ENCODE measurements around the gene RAB18.

DNA sequence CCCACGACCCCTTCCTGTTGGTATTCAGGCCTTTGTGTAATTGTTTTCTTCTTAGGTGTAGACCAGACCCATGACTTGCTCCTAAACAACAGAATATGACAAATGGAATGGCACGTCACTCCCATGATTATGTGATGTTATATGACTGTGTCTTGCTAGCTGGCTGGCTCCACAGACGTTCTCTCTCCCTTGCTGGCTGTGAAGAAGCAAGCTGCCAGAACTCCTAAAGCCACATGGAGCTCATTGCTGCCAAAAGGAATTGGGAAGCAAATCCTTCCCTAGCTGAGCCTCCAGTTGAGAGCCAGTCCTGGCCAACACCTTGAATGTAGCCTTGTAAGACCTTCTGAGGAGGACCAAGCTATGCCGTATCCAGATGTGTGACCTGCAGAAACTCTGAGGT lies 74.2 kb downstream of the RAB18 start:
- TF ChIP-seq CTCF (IDR thresholded peaks at IDR 0.05; ENCODE audit: low read depth, low read length) (no peak), EZH2phosphoT487 (IDR thresholded peaks at IDR 0.05; ENCODE audit: low read depth) (no peak)

Measured in OCI-LY3 (cell line).